HCT116 (cell line): ENCODE measurements around the gene MTG1.

Experiments
- ATF3 ChIP-seq: IDR thresholded peaks from 2 replicates; pipeline ENCODE4 v1.6.1; 2012
- CBX3 ChIP-seq: IDR thresholded peaks from 2 replicates; pipeline ENCODE4 v1.6.1; 2012; ENCODE audit warnings: low read depth
- CTCF ChIP-seq, 3 experiments: fragments of 200-600 bp in 1 of 3; sonication (generic) in 1 of 3; IDR thresholded peaks in 2 of 3; conservative IDR thresholded peaks in 1 of 3; 2 replicates each; pipeline ENCODE4 v1.5.1; 2012 to 2017; ENCODE audit warnings: low read depth in 2 of 3, low read length in 2 of 3, antibody characterized with exemption in 1 of 3, borderline replicate concordance in 1 of 3, control low read depth in 1 of 3, mild to moderate bottlenecking in 1 of 3, mixed read lengths in 1 of 3, mixed run types in 1 of 3, moderate library complexity in 1 of 3; ENCODE audit not compliant: insufficient read depth in 1 of 3
- EZH2 ChIP-seq: fragments of 200-600 bp; sonication (generic); IDR thresholded peaks from 2 replicates; pipeline ENCODE4 v1.6.1; 2017; ENCODE audit warnings: antibody characterized with exemption, mixed run types
- EZH2phosphoT487 ChIP-seq: fragments of 200-600 bp; IDR thresholded peaks from 2 replicates; pipeline ENCODE4 v1.6.1; 2018; ENCODE audit warnings: antibody characterized with exemption, borderline replicate concordance
- FOSL1 ChIP-seq: IDR thresholded peaks from 2 replicates; pipeline ENCODE4 v1.6.1; 2012; ENCODE audit warnings: low read depth
- POLR2A ChIP-seq: IDR thresholded peaks from 2 replicates; pipeline ENCODE4 v1.7.0; 2011; ENCODE audit warnings: borderline replicate concordance; ENCODE audit not compliant: insufficient read depth, insufficient read length; ENCODE audit errors: extremely low read depth
- POLR2AphosphoS5 ChIP-seq: IDR thresholded peaks from 2 replicates; pipeline ENCODE4 v1.6.1; 2011; ENCODE audit warnings: mild to moderate bottlenecking, low read depth, low read length, moderate library complexity
- RAD21 ChIP-seq: IDR thresholded peaks from 2 replicates; pipeline ENCODE4 v1.6.1; 2012; ENCODE audit warnings: low read depth, mild to moderate bottlenecking
- SP1 ChIP-seq: IDR thresholded peaks from 2 replicates; pipeline ENCODE4 v1.6.1; 2012; ENCODE audit warnings: low read depth
- YY1 ChIP-seq: IDR thresholded peaks from 2 replicates; pipeline ENCODE4 v1.6.1; 2011; ENCODE audit warnings: low read length, low read depth, moderate library complexity, mild to moderate bottlenecking; ENCODE audit not compliant: insufficient replicate concordance; ENCODE audit errors: extremely low read depth
- ZBTB33 ChIP-seq: IDR thresholded peaks from 2 replicates; pipeline ENCODE4 v1.6.1; 2011; ENCODE audit warnings: mild to moderate bottlenecking, low read length, moderate library complexity; ENCODE audit not compliant: insufficient replicate concordance; ENCODE audit errors: extremely low read depth
- ZNF274 ChIP-seq: fragments of 200-500 bp; sonication (Bioruptor generic); IDR thresholded peaks from 2 replicates; pipeline ENCODE4 v1.6.1; 2014; ENCODE audit warnings: mild to moderate bottlenecking, low read depth, low read length, inconsistent platforms

GRCh38 chr10:133346413-133346812, 47.5 kb upstream of the MTG1 start:
- TF ChIP-seq ZBTB33 (no peak), CTCF (IDR thresholded peaks at IDR 0.05 in 2 of 3, conservative IDR thresholded peaks at IDR 0.05 in 1 of 3; ENCODE audit: borderline replicate concordance in 1 of 3, insufficient read depth in 1 of 3, low read depth in 2 of 3, low read length in 2 of 3) (no peak), FOSL1 (no peak), ZNF274 (no peak), CBX3 (no peak), EZH2 (no peak), ATF3 (no peak), YY1 (no peak), POLR2A (no peak), POLR2AphosphoS5 (no peak), RAD21 (no peak), SP1 (no peak), EZH2phosphoT487 (no peak)
